Measurements from ENCODE around the gene NEDD4L.
A peak's percentile ranks its signal among the peaks of the same experiment; 100 is the strongest.

The NEDD4L gene

GRCh38 chr18:58009166-58009565 lies 34.9 kb upstream of the NEDD4L start:
- H3K36me3 ChIP-seq (ENCODE audit: control insufficient read depth in 1 of 2, insufficient read depth in 2 of 2, low read length in 2 of 2), result no peaks in the 10 kb centered on the region
- no peak overlapping the region for H2BK12ac ChIP-seq (ENCODE audit: low read length)
- no peak overlapping the region for H3K14ac ChIP-seq (ENCODE audit: low read length)
- H3K27me3 ChIP-seq (ENCODE audit: insufficient read depth, low read length), result no peaks in the 10 kb centered on the region
- H2AK5ac ChIP-seq (ENCODE audit: low read length), result no peak overlapping the region
- H2BK5ac ChIP-seq (ENCODE audit: low read depth, low read length, poor library complexity), result no peak overlapping the region
- no peaks in the 10 kb centered on the region for H3K79me2 ChIP-seq (ENCODE audit: control insufficient read depth, insufficient read depth, low read length, poor library complexity)
- H3K18ac ChIP-seq (ENCODE audit: low read length), result no peak overlapping the region
- H3K9me3 ChIP-seq (ENCODE audit: insufficient read depth, low read depth, low read length), result no peaks in the 10 kb centered on the region
- no peak overlapping the region for H4K8ac ChIP-seq (ENCODE audit: low read depth, low read length)
- no peaks in the 10 kb centered on the region for H3K79me1 ChIP-seq (ENCODE audit: low read length)
- no peak overlapping the region for H3K4me3 ChIP-seq (ENCODE audit: low read depth, low read length)
- no peaks in the 10 kb centered on the region for H3K4me1 ChIP-seq (ENCODE audit: control insufficient read depth in 1 of 2, insufficient read depth in 2 of 2, low read length in 2 of 2)
- no peak for DNase-seq
- no peak overlapping the region for H3K27ac ChIP-seq (ENCODE audit: low read depth, low read length)
- no peak overlapping the region for H4K91ac ChIP-seq (ENCODE audit: low read depth, low read length)
- H3K4me2 ChIP-seq (ENCODE audit: low read length), result no peak overlapping the region
- H3K23ac ChIP-seq (ENCODE audit: low read length), result no peak overlapping the region
- H2AFZ ChIP-seq (ENCODE audit: insufficient read depth, low read length, poor library complexity), result no peak overlapping the region
- no peak overlapping the region for H3K9ac ChIP-seq (ENCODE audit: low read length)
- H3K4ac ChIP-seq (ENCODE audit: low read depth, low read length), result no peak overlapping the region
- H2BK120ac ChIP-seq (ENCODE audit: insufficient read depth, low read length, poor library complexity), result no peak overlapping the region
- no peak overlapping the region for H4K12ac ChIP-seq (ENCODE audit: low read depth, low read length)

- H3K4me2 ChIP-seq (ENCODE audit: low read length), result no peak overlapping the region
- H4K8ac ChIP-seq (ENCODE audit: low read depth, low read length), result no peak overlapping the region
- no peak overlapping the region for H3K27ac ChIP-seq (ENCODE audit: low read depth, low read length)
- no peaks in the 10 kb centered on the region for H3K79me1 ChIP-seq (ENCODE audit: low read length)
- H2AFZ ChIP-seq (ENCODE audit: insufficient read depth, low read length, poor library complexity), result no peak overlapping the region
- H4K12ac ChIP-seq (ENCODE audit: low read depth, low read length), result no peak overlapping the region
- H3K18ac ChIP-seq (ENCODE audit: low read length), result no peak overlapping the region
- no peak overlapping the region for H2BK120ac ChIP-seq (ENCODE audit: insufficient read depth, low read length, poor library complexity)
- H2BK5ac ChIP-seq (ENCODE audit: low read depth, low read length, poor library complexity), result no peak overlapping the region
- DNase-seq, result peak; percentile 29 to 70
- H3K4me3 ChIP-seq (ENCODE audit: low read depth, low read length), result no peak overlapping the region
- no peak overlapping the region for H3K4ac ChIP-seq (ENCODE audit: low read depth, low read length)
- H3K27me3 ChIP-seq (ENCODE audit: insufficient read depth, low read length), result no peaks in the 10 kb centered on the region
- H3K9ac ChIP-seq (ENCODE audit: low read length), result no peak overlapping the region
- H3K4me1 ChIP-seq (ENCODE audit: control insufficient read depth in 1 of 2, insufficient read depth in 2 of 2, low read length in 2 of 2), result no peaks in the 10 kb centered on the region
- H3K9me3 ChIP-seq (ENCODE audit: insufficient read depth, low read depth, low read length), result no peaks in the 10 kb centered on the region
- no peak overlapping the region for H3K23ac ChIP-seq (ENCODE audit: low read length)
- 100% methylated on average over 1 of the region's 4 CpGs for WGBS (ENCODE audit: extremely low coverage, insufficient coverage, insufficient read length)
- no peaks in the 10 kb centered on the region for H3K79me2 ChIP-seq (ENCODE audit: control insufficient read depth, insufficient read depth, low read length, poor library complexity)
- H2BK12ac ChIP-seq (ENCODE audit: low read length), result no peak overlapping the region
- no peak overlapping the region for H3K14ac ChIP-seq (ENCODE audit: low read length)
- no peaks in the 10 kb centered on the region for H3K36me3 ChIP-seq (ENCODE audit: control insufficient read depth in 1 of 2, insufficient read depth in 2 of 2, low read length in 2 of 2)
- H4K91ac ChIP-seq (ENCODE audit: low read depth, low read length), result no peak overlapping the region
- no peak overlapping the region for H2AK5ac ChIP-seq (ENCODE audit: low read length)
These were observed 33.8 kb upstream of the NEDD4L start for GRCh38 chr18:58010265-58010664.

GRCh38 chr18:58012356-58012755 lies 31.7 kb upstream of the NEDD4L start:
- Histone ChIP-seq H3K27ac (ENCODE audit: low read depth, low read length) (no peak overlapping the region), H3K4me3 (ENCODE audit: low read depth, low read length) (no peak overlapping the region), H3K14ac (ENCODE audit: low read length) (no peak overlapping the region), H3K79me1 (ENCODE audit: low read length) (no peaks in the 10 kb centered on the region), H3K36me3 (ENCODE audit: control insufficient read depth in 1 of 2, insufficient read depth in 2 of 2, low read length in 2 of 2) (no peaks in the 10 kb centered on the region), H2AFZ (ENCODE audit: insufficient read depth, low read length, poor library complexity) (no peak overlapping the region), H3K4me2 (ENCODE audit: low read length) (no peak overlapping the region), H3K27me3 (ENCODE audit: insufficient read depth, low read length) (no peaks in the 10 kb centered on the region), H4K12ac (ENCODE audit: low read depth, low read length) (no peak overlapping the region), H4K91ac (ENCODE audit: low read depth, low read length) (no peak overlapping the region), H2BK5ac (ENCODE audit: low read depth, low read length, poor library complexity) (no peak overlapping the region), H3K4ac (ENCODE audit: low read depth, low read length) (no peak overlapping the region), H3K9me3 (ENCODE audit: insufficient read depth, low read depth, low read length) (no peaks in the 10 kb centered on the region), H3K9ac (ENCODE audit: low read length) (no peak overlapping the region), H3K23ac (ENCODE audit: low read length) (no peak overlapping the region), H2AK5ac (ENCODE audit: low read length) (no peak overlapping the region), H3K4me1 (ENCODE audit: control insufficient read depth in 1 of 2, insufficient read depth in 2 of 2, low read length in 2 of 2) (no peaks in the 10 kb centered on the region), H3K18ac (ENCODE audit: low read length) (no peak overlapping the region), H3K79me2 (ENCODE audit: control insufficient read depth, insufficient read depth, low read length, poor library complexity) (no peaks in the 10 kb centered on the region), H2BK12ac (ENCODE audit: low read length) (no peak overlapping the region), H2BK120ac (ENCODE audit: insufficient read depth, low read length, poor library complexity) (no peak overlapping the region), H4K8ac (ENCODE audit: low read depth, low read length) (no peak overlapping the region)
- no CpG with 5 or more reads among the region's 1 CpG for WGBS (ENCODE audit: extremely low coverage, insufficient coverage, insufficient read length)
- peak in 1 of 2 donors; percentile 37 for DNase-seq

- no peak overlapping the region for H4K91ac ChIP-seq (ENCODE audit: low read depth, low read length)
- H3K4me3 ChIP-seq (ENCODE audit: low read depth, low read length), result no peak overlapping the region
- WGBS (ENCODE audit: extremely low coverage, insufficient coverage, insufficient read length), result no CpG with 5 or more reads among the region's 8 CpGs
These were observed 30.5 kb upstream of the NEDD4L start for GRCh38 chr18:58013241-58014211.

More at GRCh38 chr18:58013241-58014211, 30.5 kb upstream of the NEDD4L start:
- H3K4ac ChIP-seq (ENCODE audit: low read depth, low read length), result no peak overlapping the region
- H4K8ac ChIP-seq (ENCODE audit: low read depth, low read length), result no peak overlapping the region
- H4K12ac ChIP-seq (ENCODE audit: low read depth, low read length), result no peak overlapping the region
- H3K4me2 ChIP-seq (ENCODE audit: low read length), result no peak overlapping the region
- H3K9me3 ChIP-seq (ENCODE audit: insufficient read depth, low read depth, low read length), result no peaks in the 10 kb centered on the region
- H3K27ac ChIP-seq (ENCODE audit: low read depth, low read length), result no peak overlapping the region
- H3K79me2 ChIP-seq (ENCODE audit: control insufficient read depth, insufficient read depth, low read length, poor library complexity), result no peaks in the 10 kb centered on the region
- H2AK5ac ChIP-seq (ENCODE audit: low read length), result no peak overlapping the region
- no peaks in the 10 kb centered on the region for H3K4me1 ChIP-seq (ENCODE audit: control insufficient read depth in 1 of 2, insufficient read depth in 2 of 2, low read length in 2 of 2)
- H2BK12ac ChIP-seq (ENCODE audit: low read length), result no peak overlapping the region
- no peak overlapping the region for H3K14ac ChIP-seq (ENCODE audit: low read length)
- H3K18ac ChIP-seq (ENCODE audit: low read length), result no peak overlapping the region
- no peaks in the 10 kb centered on the region for H3K27me3 ChIP-seq (ENCODE audit: insufficient read depth, low read length)
- no peak overlapping the region for H2AFZ ChIP-seq (ENCODE audit: insufficient read depth, low read length, poor library complexity)
- H3K9ac ChIP-seq (ENCODE audit: low read length), result no peak overlapping the region
- H2BK5ac ChIP-seq (ENCODE audit: low read depth, low read length, poor library complexity), result no peak overlapping the region
- peak in 1 of 2 donors; percentile 38 for DNase-seq
- no peak overlapping the region for H2BK120ac ChIP-seq (ENCODE audit: insufficient read depth, low read length, poor library complexity)
- H3K79me1 ChIP-seq (ENCODE audit: low read length), result no peaks in the 10 kb centered on the region
- no peak overlapping the region for H3K23ac ChIP-seq (ENCODE audit: low read length)
- H3K36me3 ChIP-seq (ENCODE audit: control insufficient read depth in 1 of 2, insufficient read depth in 2 of 2, low read length in 2 of 2), result no peaks in the 10 kb centered on the region

All from trophoblast cell (in vitro differentiated cells and primary cell).